Activated CD4-positive, alpha-beta T cell treated with anti-CD3 and anti-CD28 coated beads for 1 hour (primary cell): ENCODE measurements around the gene CEP104.

Experiments
- DNase-seq: peaks from one replicate; pipeline ENCODE4 v3.0.0-alpha.2; 2020

CEP104 gene

GRCh38 chr1:3893190-3893589 lies 36.2 kb upstream of the CEP104 start:
- no peak for DNase-seq

GRCh38 chr1:3892748-3893147 lies 35.7 kb upstream of the CEP104 start:
- DNase-seq = no peak

- no peak for DNase-seq
Observed at GRCh38 chr1:3891329-3891865, 34.4 kb upstream of the CEP104 start.

GRCh38 chr1:3890389-3891328 lies 33.6 kb upstream of the CEP104 start:
- no peak for DNase-seq

GRCh38 chr1:3889936-3890335 lies 32.9 kb upstream of the CEP104 start:
- DNase-seq = no peak

- DNase-seq = no peak
Observed at GRCh38 chr1:3888301-3888700, 31.3 kb upstream of the CEP104 start.

GRCh38 chr1:3886691-3887090 lies 29.7 kb upstream of the CEP104 start:
- no peak for DNase-seq

- DNase-seq = no peak
Observed at GRCh38 chr1:3886106-3886670, 29.2 kb upstream of the CEP104 start.

GRCh38 chr1:3885611-3886010 lies 28.6 kb upstream of the CEP104 start:
- DNase-seq = no peak

GRCh38 chr1:3884966-3885365 lies 28.0 kb upstream of the CEP104 start:
- no peak for DNase-seq

GRCh38 chr1:3883194-3883925 lies 26.3 kb upstream of the CEP104 start:
- DNase-seq = no peak

- no peak for DNase-seq
Observed at GRCh38 chr1:3881193-3881480, 24.1 kb upstream of the CEP104 start.

GRCh38 chr1:3880429-3881192 lies 23.6 kb upstream of the CEP104 start:
- DNase-seq = no peak

GRCh38 chr1:3879787-3880428 lies 22.9 kb upstream of the CEP104 start:
- no peak for DNase-seq

- no peak for DNase-seq
Observed at GRCh38 chr1:3879099-3879498, 22.1 kb upstream of the CEP104 start.

- no peak for DNase-seq
Observed at GRCh38 chr1:3876716-3877115, 19.7 kb upstream of the CEP104 start.

GRCh38 chr1:3874736-3875135 lies 17.7 kb upstream of the CEP104 start:
- DNase-seq = no peak

- no peak for DNase-seq
Observed at GRCh38 chr1:3872546-3872945, 15.5 kb upstream of the CEP104 start.

GRCh38 chr1:3871451-3871805 lies 14.4 kb upstream of the CEP104 start:
- DNase-seq = no peak

GRCh38 chr1:3869751-3870301 lies 12.8 kb upstream of the CEP104 start:
- no peak for DNase-seq

GRCh38 chr1:3868464-3869006 lies 11.5 kb upstream of the CEP104 start:
- no peak for DNase-seq

GRCh38 chr1:3865606-3866160 lies 8.7 kb upstream of the CEP104 start:
- DNase-seq = no peak
